NCI-H510A (cell line): ENCODE measurements around the gene MCM3AP.

Experiments
- DNase-seq: peaks from one replicate; lab custom pipeline; 2025; lab: John Stamatoyannopoulos, UW

MCM3AP gene

GRCh38 chr21:46187261-46187660, 98.2 kb downstream of the MCM3AP start:
- no peak for DNase-seq

- DNase-seq = no peak
These were observed 99.7 kb downstream of the MCM3AP start for GRCh38 chr21:46185716-46186115.
